ENCODE data around the gene RAB5IF. TPM values are rescaled to one million over a fixed set of nuclear protein-coding genes. Genes with fewer than 3 reads are reported as not detected.

RAB5IF gene
- total and polyA plus RNA-seq, 2 of the 4 experiments (the other 2 are of a cell fraction) = 74.0 to 93.1 TPM

DNA sequence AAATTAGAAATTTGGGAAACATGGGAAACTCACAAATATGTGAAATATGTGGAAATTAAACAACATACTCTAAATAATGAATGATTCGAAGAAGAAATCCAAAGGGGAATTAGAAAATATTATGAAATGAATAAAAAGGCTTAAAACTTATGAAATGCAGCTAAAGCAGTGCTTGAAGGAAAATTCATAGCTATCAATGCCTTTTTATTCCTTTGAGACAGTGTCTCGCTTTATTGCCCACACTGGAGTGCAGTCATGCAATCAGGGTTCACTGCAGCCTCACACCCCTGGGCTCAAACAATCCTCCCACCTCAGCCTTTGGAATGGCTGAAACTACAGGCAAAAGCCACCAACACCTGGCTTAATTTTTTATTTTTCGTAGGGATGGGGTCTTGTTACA is 40.1 kb upstream of the RAB5IF start:
- Histone ChIP-seq H3K4me2 (ENCODE audit: low read depth, low read length) (no peak overlapping the region), H4K91ac (ENCODE audit: insufficient read depth, low read depth, low read length) (no peak overlapping the region), H3K27ac (ENCODE audit: insufficient read depth, low read length) (no peak overlapping the region), H3K14ac (replicated peaks; ENCODE audit: low read depth, low read length) (no peak overlapping the region), H2BK5ac (ENCODE audit: low read depth, low read length, poor library complexity, severe bottlenecking) (no peak overlapping the region), H3K9me1 (ENCODE audit: insufficient read depth, low read length) (peaks cover 8% of the 10 kb centered on the region; the same call in 1 of the 2 replicates), H2BK15ac (ENCODE audit: low read depth, low read length) (no peak overlapping the region), H4K8ac (ENCODE audit: low read depth in 2 of 2, low read length in 2 of 2) (no peak overlapping the region), H4K20me1 (ENCODE audit: insufficient read depth, low read length) (no peaks in the 10 kb centered on the region), H2BK120ac (ENCODE audit: low read depth, low read length) (no peak overlapping the region), H3K18ac (ENCODE audit: low read depth, low read length) (no peak overlapping the region), H3K79me1 (ENCODE audit: low read depth in 1 of 2, low read length in 2 of 2) (no peaks in the 10 kb centered on the region), H3K4ac (ENCODE audit: low read depth, low read length) (no peak overlapping the region), H3K36me3 (ENCODE audit: control insufficient read depth, insufficient read depth, low read length) (no peaks in the 10 kb centered on the region), H2AK9ac (replicated peaks; ENCODE audit: low read depth, low read length, poor library complexity) (no peak overlapping the region), H2AFZ (replicated peaks; ENCODE audit: low read length, poor library complexity) (no peak overlapping the region), H2BK20ac (ENCODE audit: low read depth, low read length) (no peak overlapping the region), H3K9me3 (ENCODE audit: control insufficient read depth, insufficient read depth, low read length) (peaks cover 6% of the 10 kb centered on the region), H3K4me3 (ENCODE audit: insufficient read depth, low read depth, low read length) (no peak overlapping the region), H3K27me3 (ENCODE audit: control insufficient read depth, insufficient read depth, low read length) (no peaks in the 10 kb centered on the region), H3K23ac (ENCODE audit: low read depth, low read length) (no peak overlapping the region), H4K5ac (ENCODE audit: low read depth, low read length) (no peak overlapping the region), H2AK5ac (ENCODE audit: low read depth, low read length) (no peak overlapping the region), H3K4me1 (ENCODE audit: control insufficient read depth, insufficient read depth, low read length) (no peaks in the 10 kb centered on the region), H3K9ac (ENCODE audit: low read depth, low read length) (no peak overlapping the region), H3K56ac (ENCODE audit: extremely low read depth, insufficient read depth, low read length) (no peak overlapping the region)
- ChIA-PET CTCF (no interaction called here), POLR2A (ENCODE audit: unreplicated experiment) (no interaction called here)
- in situ Hi-C loops (cut with MboI; ENCODE audit: low sequenced_read_pairs) (no loop called here), intact Hi-C loops (cut with micrococcal nuclease) (no loop called here), dilution Hi-C loops (cut with HindIII; ENCODE audit: low sequenced_read_pairs, unreplicated experiment) (no loop called here)
- BruUV-seq (replicated peaks) = no TSS peak
- DNase-seq = no peak
- TF ChIP-seq MAZ (IDR thresholded peaks at IDR 0.05; ENCODE audit: borderline replicate concordance, low read depth, low read length) = no peak
- no peak for TF ChIP-seq RCOR1 (IDR thresholded peaks at IDR 0.05; ENCODE audit: insufficient replicate concordance, low read length)
- TF ChIP-seq CEBPB (IDR thresholded peaks at IDR 0.05; ENCODE audit: low read depth, low read length) = no peak
- TF ChIP-seq FOS (IDR thresholded peaks at IDR 0.05; ENCODE audit: low read depth, low read length) = no peak
- no peak for TF ChIP-seq RFX5 (IDR thresholded peaks at IDR 0.05; ENCODE audit: low read depth, low read length)
- TF ChIP-seq NFE2L2 (IDR thresholded peaks at IDR 0.05; ENCODE audit: low read depth, low read length) = no peak
- TF ChIP-seq CHD1 (IDR thresholded peaks at IDR 0.05; ENCODE audit: low read depth, low read length) = no peak
- TF ChIP-seq POLR2A (IDR thresholded peaks at IDR 0.05; ENCODE audit: low read depth, low read length) = no peak
- no peak for TF ChIP-seq BHLHE40 (IDR thresholded peaks at IDR 0.05; ENCODE audit: low read depth, low read length)
- TF ChIP-seq, protein P1, sequence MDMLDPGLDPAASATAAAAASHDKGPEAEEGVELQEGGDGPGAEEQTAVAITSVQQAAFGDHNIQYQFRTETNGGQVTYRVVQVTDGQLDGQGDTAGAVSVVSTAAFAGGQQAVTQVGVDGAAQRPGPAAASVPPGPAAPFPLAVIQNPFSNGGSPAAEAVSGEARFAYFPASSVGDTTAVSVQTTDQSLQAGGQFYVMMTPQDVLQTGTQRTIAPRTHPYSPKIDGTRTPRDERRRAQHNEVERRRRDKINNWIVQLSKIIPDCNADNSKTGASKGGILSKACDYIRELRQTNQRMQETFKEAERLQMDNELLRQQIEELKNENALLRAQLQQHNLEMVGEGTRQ (IDR thresholded peaks at IDR 0.05; ENCODE audit: low read depth, low read length) = no peak
- no peak for TF ChIP-seq SMC3 (IDR thresholded peaks at IDR 0.05; ENCODE audit: low read depth, low read length)
- TF ChIP-seq, protein P2, sequence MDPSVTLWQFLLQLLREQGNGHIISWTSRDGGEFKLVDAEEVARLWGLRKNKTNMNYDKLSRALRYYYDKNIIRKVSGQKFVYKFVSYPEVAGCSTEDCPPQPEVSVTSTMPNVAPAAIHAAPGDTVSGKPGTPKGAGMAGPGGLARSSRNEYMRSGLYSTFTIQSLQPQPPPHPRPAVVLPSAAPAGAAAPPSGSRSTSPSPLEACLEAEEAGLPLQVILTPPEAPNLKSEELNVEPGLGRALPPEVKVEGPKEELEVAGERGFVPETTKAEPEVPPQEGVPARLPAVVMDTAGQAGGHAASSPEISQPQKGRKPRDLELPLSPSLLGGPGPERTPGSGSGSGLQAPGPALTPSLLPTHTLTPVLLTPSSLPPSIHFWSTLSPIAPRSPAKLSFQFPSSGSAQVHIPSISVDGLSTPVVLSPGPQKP (IDR thresholded peaks at IDR 0.05; ENCODE audit: borderline replicate concordance, low read depth, low read length) = no peak
- no peak for TF ChIP-seq MAFK (IDR thresholded peaks at IDR 0.05; ENCODE audit: low read depth, low read length)
- TF ChIP-seq MXI1 (IDR thresholded peaks at IDR 0.05; ENCODE audit: borderline replicate concordance, low read depth, low read length) = no peak
- no CpG with 5 or more reads among the region's 3 CpGs for WGBS, 2 experiments (ENCODE audit: extremely low coverage in 2 of 2, insufficient read length in 1 of 2)
- no peak for ATAC-seq (ENCODE audit: low read depth)
